HepG2 (cell line): ENCODE data around the gene GBX1.

Source experiments
- ADNP ChIP-seq: sonication (generic); formaldehyde crosslinking; IDR thresholded peaks from 2 replicates; pipeline ENCODE4 v1.4.0; 2020; ENCODE audit warnings: missing genetic modification reagents
- EP300 ChIP-seq, 3 experiments: sonication (generic) in 1 of 3; formaldehyde crosslinking in 1 of 3; IDR thresholded peaks; 2 replicates each; pipeline versions ENCODE4 v1.5.1 to v1.6.1; 2011 to 2020; ENCODE audit warnings: low read depth in 2 of 3, low read length in 2 of 3, borderline replicate concordance in 1 of 3, improper control_type of control experiment in 1 of 3, mild to moderate bottlenecking in 1 of 3, missing genetic modification reagents in 1 of 3, moderate library complexity in 1 of 3
- GTF2F1 ChIP-seq: fragments of 150-350 bp; IDR thresholded peaks from 2 replicates; pipeline ENCODE4 v1.6.1; 2014; ENCODE audit warnings: low read length
- KDM1A ChIP-seq: IDR thresholded peaks from 2 replicates; pipeline ENCODE4 v1.6.1; 2016; ENCODE audit warnings: missing compliant biosample characterization
- POLR2A ChIP-seq, 2 experiments: IDR thresholded peaks; 2 replicates each; pipeline ENCODE4 v1.6.1; 2011; ENCODE audit warnings: low read depth in 2 of 2, low read length in 2 of 2, mild to moderate bottlenecking in 1 of 2, moderate library complexity in 1 of 2; ENCODE audit not compliant: insufficient read depth in 1 of 2
- SMC3 ChIP-seq: IDR thresholded peaks from 2 replicates; pipeline ENCODE4 v1.6.1; 2011; ENCODE audit warnings: low read length, improper control_type of control experiment
- SP140L ChIP-seq: sonication (generic); formaldehyde crosslinking; IDR thresholded peaks from 2 replicates; pipeline ENCODE4 v1.4.0; 2020; ENCODE audit warnings: missing genetic modification reagents, borderline replicate concordance
- TCF7L2 ChIP-seq: IDR thresholded peaks from 2 replicates; pipeline ENCODE4 v1.6.1; 2011; ENCODE audit warnings: mild to moderate bottlenecking, low read depth, low read length, moderate library complexity
- ZNF354B ChIP-seq: sonication (generic); formaldehyde crosslinking; IDR thresholded peaks from 2 replicates; pipeline ENCODE4 v1.8.0; 2022; ENCODE audit warnings: mild to moderate bottlenecking, missing genetic modification reagents
- ZNF451 ChIP-seq: sonication (generic); formaldehyde crosslinking; IDR thresholded peaks from 2 replicates; pipeline ENCODE4 v1.5.0; 2020; ENCODE audit warnings: mild to moderate bottlenecking, missing genetic modification reagents
- ZNF543 ChIP-seq: sonication (generic); formaldehyde crosslinking; IDR thresholded peaks from 2 replicates; pipeline ENCODE4 v1.4.0; 2020; ENCODE audit warnings: mild to moderate bottlenecking, missing genetic modification reagents
- TF ChIP-seq, protein P1 (sequence below): sonication (generic); formaldehyde crosslinking; conservative IDR thresholded peaks from 2 replicates; pipeline ENCODE4 v1.4.0; 2020; ENCODE audit warnings: missing genetic modification reagents

DNA sequence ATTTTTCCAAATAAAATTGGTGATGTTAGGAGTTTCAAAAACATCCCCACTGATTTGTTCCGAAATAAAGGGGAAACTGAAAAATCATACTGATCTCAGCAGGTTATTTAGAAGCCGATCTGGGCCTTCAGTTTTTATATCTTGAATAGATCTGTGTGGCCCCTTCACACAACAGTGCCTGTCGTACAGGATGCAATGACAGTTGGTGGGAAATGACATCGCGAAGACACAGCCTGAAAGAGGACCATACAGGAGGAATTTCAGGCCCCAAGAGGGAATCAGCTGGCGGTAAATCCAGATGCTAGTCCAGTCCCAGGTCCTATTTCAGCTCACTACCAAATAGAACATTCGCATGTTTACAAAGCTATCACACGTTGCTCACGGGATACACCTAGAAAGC is 39.8 kb upstream of the GBX1 start:
- TF ChIP-seq POLR2A (IDR thresholded peaks at IDR 0.05; ENCODE audit: insufficient read depth in 1 of 2, low read depth in 2 of 2, low read length in 2 of 2): no peak
- no peak for TF ChIP-seq ZNF354B
- no peak for TF ChIP-seq SMC3
- no peak for TF ChIP-seq ADNP (CRISPR knock-in tag)
- no peak for TF ChIP-seq KDM1A (CRISPR knock-in tag)
- TF ChIP-seq ZNF451 (CRISPR knock-in tag): no peak
- TF ChIP-seq EP300 (IDR thresholded peaks at IDR 0.05; ENCODE audit: low read depth in 2 of 2, low read length in 2 of 2): no peak
- no peak for TF ChIP-seq EP300 (CRISPR knock-in tag; IDR thresholded peaks at IDR 0.05; ENCODE audit: borderline replicate concordance)
- TF ChIP-seq, protein P1, sequence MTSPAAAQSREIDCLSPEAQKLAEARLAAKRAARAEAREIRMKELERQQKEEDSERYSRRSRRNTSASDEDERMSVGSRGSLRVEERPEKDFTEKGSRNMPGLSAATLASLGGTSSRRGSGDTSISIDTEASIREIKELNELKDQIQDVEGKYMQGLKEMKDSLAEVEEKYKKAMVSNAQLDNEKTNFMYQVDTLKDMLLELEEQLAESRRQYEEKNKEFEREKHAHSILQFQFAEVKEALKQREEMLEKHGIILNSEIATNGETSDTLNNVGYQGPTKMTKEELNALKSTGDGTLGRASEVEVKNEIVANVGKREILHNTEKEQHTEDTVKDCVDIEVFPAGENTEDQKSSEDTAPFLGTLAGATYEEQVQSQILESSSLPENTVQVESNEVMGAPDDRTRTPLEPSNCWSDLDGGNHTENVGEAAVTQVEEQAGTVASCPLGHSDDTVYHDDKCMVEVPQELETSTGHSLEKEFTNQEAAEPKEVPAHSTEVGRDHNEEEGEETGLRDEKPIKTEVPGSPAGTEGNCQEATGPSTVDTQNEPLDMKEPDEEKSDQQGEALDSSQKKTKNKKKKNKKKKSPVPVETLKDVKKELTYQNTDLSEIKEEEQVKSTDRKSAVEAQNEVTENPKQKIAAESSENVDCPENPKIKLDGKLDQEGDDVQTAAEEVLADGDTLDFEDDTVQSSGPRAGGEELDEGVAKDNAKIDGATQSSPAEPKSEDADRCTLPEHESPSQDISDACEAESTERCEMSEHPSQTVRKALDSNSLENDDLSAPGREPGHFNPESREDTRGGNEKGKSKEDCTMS (CRISPR knock-in tag): no peak
- no peak for TF ChIP-seq TCF7L2
- TF ChIP-seq GTF2F1: no peak
- no peak for TF ChIP-seq ZNF543 (CRISPR knock-in tag)
- TF ChIP-seq SP140L (CRISPR knock-in tag): no peak
